HK-2 (cell line): Measurements from ENCODE around the gene TMEM120B.

Source experiments
- DNase-seq: peaks from one replicate; pipeline ENCODE4 v3.0.0-alpha.2; 2018; ENCODE audit not compliant: unreplicated experiment

Gene TMEM120B

GRCh38 chr12:121792607-121793439 is 80.3 kb downstream of the TMEM120B start:
- DNase-seq = peak; percentile 58

DNA sequence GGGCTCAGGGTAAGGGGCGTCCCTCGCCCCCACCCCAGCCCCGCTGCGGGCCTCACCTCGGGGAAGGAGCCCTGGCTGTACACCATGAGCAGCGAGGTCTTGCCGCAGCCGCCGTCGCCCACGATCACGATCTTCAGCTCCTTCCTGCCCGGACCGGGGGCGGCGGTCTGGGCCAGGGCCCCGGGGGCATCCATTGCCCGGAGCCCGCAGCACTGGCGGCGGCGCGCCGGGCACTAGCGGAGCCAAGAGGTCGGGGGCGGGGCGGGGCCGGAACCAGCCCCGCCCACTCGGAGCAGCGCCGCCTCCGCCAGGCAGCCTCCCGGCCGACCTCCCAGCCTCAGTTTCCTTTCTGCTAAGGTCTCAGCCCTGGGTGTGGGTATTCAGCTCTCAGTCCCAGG is 80.9 kb downstream of the TMEM120B start, which contains the start of gene RHOF:
RHOF (minus strand) TSS at position 249 of the 398 bp plus-strand sequence; CDS start at position 194, 55 bp downstream.
- DNase-seq = no peak

GRCh38 chr12:121793838-121794533 is 81.4 kb downstream of the TMEM120B start:
- DNase-seq = peak; percentile 95

DNA sequence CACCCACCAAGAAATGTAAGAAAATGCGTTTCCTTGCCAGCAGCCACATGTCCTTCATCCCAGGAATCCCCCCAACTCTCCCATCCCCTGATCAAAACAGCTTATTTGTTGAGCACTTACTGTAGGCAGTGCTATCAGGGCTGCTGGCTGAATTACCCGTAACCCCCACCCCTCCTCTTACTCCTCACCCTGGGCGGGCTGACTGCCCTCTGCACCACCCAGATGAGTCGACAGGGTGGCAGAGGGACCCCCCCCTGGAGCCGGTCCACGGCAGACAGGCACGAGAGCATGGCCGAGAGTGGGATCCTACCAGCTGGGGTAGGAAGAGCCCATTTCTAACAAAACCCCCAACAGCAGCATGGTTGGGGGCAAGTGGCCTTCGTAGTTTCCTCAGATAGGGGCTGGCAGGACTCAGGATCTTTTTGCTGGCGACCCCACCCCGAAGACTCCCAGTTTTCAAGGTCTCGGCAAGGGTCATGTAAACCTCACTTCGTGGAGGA is 82.0 kb downstream of the TMEM120B start:
- peak; percentile 61 for DNase-seq

GRCh38 chr12:121795034-121795968 is 82.7 kb downstream of the TMEM120B start:
- peak; percentile 91 for DNase-seq

DNA sequence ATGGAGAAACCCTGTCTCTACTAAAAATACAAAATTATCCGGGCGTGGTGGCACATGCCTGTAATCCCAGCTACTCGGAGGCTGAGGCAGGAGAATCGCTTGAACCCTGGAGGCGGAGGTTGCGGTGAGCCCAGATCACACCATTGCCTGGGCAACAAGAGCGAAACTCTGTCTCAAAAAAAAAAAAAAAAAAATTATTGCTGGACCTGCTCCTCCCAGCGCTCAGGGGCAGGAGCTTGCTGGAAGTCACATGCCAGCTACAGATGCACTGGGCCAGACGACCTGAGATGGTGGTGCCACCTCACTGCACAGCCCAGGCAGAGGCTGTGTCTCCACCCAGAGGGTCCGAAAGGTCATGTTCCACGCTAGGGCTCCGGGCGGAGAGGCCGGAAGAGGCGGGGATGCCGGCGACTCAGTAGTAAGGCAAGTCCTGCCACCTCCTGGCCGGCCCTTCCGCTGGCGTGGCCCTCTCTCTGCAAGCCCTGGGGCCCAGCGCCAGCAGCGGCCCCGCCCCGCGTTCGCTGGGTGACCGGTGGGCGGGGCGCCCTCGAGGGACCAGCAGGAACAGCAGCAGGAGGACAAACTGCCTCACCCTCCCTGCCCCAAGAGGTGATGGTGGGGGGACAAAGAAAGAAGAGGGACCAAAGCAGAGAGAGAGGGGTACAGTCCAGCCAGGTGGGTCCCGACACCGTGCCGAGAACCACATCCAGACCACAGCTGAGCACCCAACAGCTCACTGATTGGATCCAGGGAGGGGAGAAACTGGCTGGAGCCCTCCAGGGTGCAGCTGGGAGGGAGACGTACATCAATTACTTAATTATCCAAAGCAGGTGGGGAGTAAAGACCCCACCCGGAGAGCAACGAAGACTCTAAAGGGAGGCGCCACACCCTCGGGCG is 84.6 kb downstream of the TMEM120B start:
- DNase-seq = peak; percentile 97

DNA sequence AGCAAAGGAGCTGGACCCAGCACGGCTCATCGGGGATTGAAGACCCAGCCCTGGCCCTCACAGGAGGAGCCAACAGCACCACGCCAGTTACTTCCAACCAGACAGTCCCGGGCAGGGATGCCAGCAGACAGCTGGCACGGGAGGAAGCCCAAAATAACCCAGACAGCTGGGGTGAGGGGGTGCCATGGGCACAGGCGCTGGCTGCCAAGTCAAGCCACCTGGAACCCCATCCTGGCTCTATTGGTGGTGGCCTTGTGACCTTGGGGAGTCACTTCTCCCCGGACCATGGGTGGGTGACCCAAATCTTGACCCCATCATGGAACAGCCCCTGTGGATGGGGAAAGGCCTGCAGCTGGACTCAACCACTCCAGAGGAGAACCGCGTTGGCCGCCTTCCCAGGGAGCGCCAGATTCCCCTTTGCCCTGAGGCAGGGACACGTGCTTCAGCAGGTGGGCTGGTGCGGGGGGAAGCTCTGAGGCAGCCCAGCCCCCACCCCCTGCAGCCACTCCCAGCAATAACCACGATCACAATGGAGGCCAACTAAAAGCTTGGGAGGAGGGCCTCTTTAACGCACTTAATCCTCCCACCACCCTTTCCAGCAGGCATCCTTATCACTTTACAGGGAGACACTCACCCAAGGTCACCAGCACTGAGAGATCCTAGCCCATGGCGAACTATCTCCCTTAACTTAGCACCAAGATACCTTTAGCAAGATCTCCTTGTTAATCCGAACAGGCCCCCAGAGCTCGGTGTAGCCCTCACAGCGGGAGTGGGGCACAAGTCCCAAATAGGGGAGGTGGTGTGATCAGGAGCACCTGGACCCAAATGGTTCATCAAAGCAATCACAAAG is 85.6 kb downstream of the TMEM120B start:
- no peak for DNase-seq

GRCh38 chr12:121798787-121799155 is 86.2 kb downstream of the TMEM120B start:
- DNase-seq = no peak

DNA sequence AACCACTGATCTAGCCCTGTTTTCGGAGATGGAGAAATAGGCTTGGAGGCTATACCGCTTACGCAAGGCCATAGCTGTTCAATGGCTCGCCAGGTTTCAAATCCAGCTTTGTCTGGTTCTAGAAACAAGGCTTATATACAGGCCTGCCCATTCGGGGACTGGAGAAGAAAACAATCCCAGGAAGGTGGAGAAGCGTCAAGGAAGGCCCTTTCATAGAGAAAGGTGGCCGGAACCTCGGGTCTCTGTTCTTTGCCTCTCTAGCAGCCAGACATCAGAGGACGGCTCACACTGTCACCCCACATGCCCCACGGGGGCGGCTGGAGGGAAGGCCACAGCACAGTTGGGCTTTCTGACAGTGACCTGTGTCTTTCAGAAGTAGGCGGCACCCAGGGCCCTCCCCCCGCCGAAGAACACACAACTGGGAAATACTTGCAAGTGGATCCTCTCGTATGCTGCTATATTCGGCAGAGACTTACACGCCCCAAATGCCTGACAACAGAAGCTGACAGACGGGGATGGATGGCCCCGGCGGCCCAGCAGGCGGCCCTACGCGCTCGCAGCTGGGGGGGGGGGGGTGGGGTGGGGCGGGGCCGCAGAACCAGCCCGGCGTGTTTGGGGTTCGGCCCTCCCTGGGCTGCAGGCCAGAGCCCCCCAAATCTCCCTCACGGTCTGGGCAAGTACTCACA is 86.7 kb downstream of the TMEM120B start:
- DNase-seq = peak; percentile 66

DNA sequence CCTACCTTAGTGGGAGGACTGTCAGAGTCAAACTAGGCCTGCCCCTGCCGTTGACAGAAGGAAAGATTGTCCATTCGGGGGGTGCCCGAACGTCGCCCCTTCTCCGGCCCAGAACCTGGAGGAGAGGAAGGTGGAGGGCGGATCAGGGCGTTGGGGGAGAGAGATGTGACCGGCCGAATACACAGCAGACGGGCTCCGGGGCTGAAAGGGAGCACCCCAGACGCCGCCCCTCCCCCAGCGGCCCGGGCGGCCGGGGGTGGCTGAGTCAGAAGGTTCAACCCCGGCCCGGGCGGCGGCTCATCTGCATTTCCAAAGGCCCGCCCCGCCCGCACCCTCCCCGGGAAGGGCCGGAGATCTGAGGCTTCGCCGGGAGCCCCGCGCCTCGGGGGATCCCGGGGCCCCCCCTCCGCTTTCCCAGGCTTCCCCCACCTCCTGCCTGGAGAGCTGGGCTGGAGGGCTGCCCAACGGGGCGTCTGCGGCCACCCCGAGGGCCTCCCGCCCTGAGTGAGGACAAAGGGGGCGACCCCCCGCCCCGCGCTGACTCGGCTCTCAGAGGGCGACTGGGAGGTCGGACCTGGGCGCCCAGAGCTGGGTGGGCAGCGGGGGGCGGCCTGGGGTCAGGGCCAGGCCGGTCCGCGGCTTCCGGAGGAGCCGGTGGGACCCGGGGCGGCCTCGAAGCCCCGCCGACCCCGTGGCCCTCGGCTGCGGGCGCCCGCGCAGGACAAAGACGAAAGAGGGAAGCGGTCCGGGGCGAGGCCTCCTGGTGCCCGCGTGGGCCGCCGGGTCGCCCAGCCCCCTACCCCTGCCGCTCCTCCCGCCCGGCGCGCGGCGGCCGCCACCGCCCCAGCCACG is 87.5 kb downstream of the TMEM120B start:
- peak; percentile 92 for DNase-seq

GRCh38 chr12:121800694-121801594 is 88.4 kb downstream of the TMEM120B start:
- peak; percentile 75 for DNase-seq

GRCh38 chr12:121801595-121802484 is 89.3 kb downstream of the TMEM120B start:
- no peak for DNase-seq

GRCh38 chr12:121802485-121802842 is 89.9 kb downstream of the TMEM120B start:
- DNase-seq = no peak

- DNase-seq = peak; percentile 91
Measured at GRCh38 chr12:121802843-121803698, 90.5 kb downstream of the TMEM120B start.

GRCh38 chr12:121803861-121804416 is 91.4 kb downstream of the TMEM120B start, which contains the start of gene SETD1B:
SETD1B (plus strand) TSS chr12:121804009; CDS start chr12:121804738, 729 bp downstream.
- peak; percentile 74 for DNase-seq
